Measurements from ENCODE around the gene CACNA1B.
"Not testable (repeated sequence)": the region's sequence is repeated elsewhere in the genome, so short reads cannot be mapped to it uniquely, and the experiment has no call there.

CACNA1B gene

GRCh38 chr9:138105123-138105415, 227.5 kb downstream of the CACNA1B start:
- no peak for TF ChIP-seq ZFX (IDR thresholded peaks at IDR 0.05; ENCODE audit: borderline replicate concordance)
- TF ChIP-seq, protein P1, sequence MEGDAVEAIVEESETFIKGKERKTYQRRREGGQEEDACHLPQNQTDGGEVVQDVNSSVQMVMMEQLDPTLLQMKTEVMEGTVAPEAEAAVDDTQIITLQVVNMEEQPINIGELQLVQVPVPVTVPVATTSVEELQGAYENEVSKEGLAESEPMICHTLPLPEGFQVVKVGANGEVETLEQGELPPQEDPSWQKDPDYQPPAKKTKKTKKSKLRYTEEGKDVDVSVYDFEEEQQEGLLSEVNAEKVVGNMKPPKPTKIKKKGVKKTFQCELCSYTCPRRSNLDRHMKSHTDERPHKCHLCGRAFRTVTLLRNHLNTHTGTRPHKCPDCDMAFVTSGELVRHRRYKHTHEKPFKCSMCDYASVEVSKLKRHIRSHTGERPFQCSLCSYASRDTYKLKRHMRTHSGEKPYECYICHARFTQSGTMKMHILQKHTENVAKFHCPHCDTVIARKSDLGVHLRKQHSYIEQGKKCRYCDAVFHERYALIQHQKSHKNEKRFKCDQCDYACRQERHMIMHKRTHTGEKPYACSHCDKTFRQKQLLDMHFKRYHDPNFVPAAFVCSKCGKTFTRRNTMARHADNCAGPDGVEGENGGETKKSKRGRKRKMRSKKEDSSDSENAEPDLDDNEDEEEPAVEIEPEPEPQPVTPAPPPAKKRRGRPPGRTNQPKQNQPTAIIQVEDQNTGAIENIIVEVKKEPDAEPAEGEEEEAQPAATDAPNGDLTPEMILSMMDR (IDR thresholded peaks at IDR 0.05), result no peak
- H3K27ac ChIP-seq, result no peak overlapping the region

- no peak overlapping the region for H3K27ac ChIP-seq
- no peak for TF ChIP-seq ZFX (IDR thresholded peaks at IDR 0.05; ENCODE audit: borderline replicate concordance)
- TF ChIP-seq, protein P1 (IDR thresholded peaks at IDR 0.05), result no peak
Observed at GRCh38 chr9:138105561-138106505, 228.3 kb downstream of the CACNA1B start.

- H3K27ac ChIP-seq, result not testable (repeated sequence)
Observed at GRCh38 chr9:138107039-138107438, 229.5 kb downstream of the CACNA1B start.

DNA sequence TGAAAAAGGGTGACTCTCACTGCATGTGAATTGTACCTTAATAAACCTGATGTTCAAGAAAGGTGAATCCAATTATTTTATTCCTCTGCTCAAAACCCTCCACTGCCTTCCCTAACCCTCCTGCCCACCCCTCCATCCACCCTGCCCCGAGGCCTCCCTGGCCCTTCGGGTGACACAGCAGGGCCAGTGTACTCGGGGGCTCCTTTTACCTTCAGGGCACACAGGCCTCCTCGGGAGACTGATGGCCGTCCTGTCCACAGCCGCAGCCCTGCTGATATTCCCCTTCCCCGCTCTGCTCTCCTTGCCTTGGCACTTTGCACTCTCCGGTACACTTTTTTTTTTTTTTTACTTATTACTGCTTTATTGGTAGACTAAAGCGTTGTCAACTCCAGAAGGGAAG, 234.0 kb downstream of the CACNA1B start:
- H3K27ac ChIP-seq, result no peak overlapping the region
- TF ChIP-seq, protein P1 (IDR thresholded peaks at IDR 0.05), result no peak
- no peak for TF ChIP-seq ZFX (IDR thresholded peaks at IDR 0.05; ENCODE audit: borderline replicate concordance)

- TF ChIP-seq ZFX (IDR thresholded peaks at IDR 0.05; ENCODE audit: borderline replicate concordance), result no peak
- TF ChIP-seq, protein P1 (IDR thresholded peaks at IDR 0.05), result no peak
- H3K27ac ChIP-seq, result no peak overlapping the region
Observed at GRCh38 chr9:138112090-138112748, 234.6 kb downstream of the CACNA1B start.

DNA sequence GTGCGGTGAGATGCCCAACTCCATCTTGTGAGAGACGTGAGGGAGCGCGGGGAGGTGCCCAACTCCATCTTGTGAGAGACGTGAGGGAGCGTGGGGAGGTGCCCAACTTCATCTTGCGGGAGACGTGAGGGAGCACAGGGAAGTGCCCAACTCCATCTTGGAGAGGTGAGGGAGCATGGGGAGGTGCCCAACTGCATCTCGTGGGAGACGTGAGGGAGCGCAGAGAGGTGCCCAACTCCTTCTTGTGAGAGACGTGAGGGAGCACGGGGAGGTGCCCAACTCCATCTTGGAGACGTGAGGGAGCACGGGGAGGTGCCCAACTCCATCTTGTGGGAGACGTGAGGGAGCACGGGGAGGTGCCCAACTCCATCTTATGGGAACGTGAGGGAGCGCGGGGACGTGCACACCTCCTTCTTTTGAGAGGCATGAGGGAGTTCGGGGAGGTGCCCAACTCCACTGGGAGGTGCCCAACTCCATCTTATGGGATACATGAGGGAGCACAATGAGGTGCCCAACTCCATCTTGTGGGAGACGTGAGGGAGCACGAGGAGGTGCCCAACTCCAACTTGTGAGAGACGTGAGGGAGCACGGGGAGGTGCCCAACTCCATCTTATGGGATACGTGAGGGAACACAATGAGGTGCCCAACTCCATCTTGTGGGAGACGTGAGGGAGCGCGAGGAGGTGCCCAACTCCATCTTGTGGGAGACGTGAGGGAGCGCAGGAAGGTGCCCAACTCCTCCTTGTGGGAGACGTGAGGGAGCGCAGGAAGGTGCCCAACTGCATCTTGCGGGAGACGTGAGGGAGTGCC, 235.4 kb downstream of the CACNA1B start:
- TF ChIP-seq ZFX (IDR thresholded peaks at IDR 0.05; ENCODE audit: borderline replicate concordance), result no peak
- TF ChIP-seq, protein P1 (IDR thresholded peaks at IDR 0.05), result no peak
- no peak overlapping the region for H3K27ac ChIP-seq

DNA sequence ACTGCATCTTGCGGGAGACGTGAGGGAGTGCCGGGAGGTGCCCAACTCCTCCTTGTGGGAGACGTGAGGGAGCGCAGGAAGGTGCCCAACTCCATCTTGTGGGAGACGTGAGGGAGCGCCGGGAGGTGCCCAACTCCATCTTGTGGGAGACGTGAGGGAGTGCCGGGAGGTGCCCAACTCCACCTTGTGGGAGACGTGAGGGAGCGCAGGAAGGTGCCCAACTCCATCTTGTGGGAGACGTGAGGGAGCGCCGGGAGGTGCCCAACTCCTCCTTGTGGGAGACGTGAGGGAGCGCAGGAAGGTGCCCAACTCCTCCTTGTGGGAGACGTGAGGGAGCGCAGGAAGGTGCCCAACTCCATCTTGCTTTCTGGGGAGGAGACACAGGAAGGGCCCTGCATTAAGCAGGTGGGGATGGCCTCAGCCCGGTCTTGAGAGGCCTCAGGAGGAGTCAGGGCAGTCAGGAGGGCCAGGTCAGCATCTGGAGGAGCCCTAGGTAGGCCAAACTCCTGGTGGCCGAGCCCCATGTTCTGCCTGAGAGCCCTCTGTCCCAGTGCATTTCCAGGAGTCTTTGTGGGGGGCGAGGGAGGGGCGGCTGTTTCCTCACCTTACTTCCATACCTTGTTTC, 236.2 kb downstream of the CACNA1B start:
- not testable (repeated sequence) for H3K27ac ChIP-seq
